Left ventricle myocardium superior (tissue), 1 donor: ENCODE measurements around the gene LEMD1. TPM values are rescaled to one million over a fixed set of nuclear protein-coding genes. Genes with fewer than 3 reads are reported as not detected.
A peak's percentile ranks its signal among the peaks of the same experiment; 100 is the strongest.
"Not testable (repeated sequence)": the region's sequence is repeated elsewhere in the genome, so short reads cannot be mapped to it uniquely, and the experiment has no call there.

Experiments used
- ATAC-seq: fragments of 200-7000 bp; cut with Tn5 transposase; one replicate; pipeline ENCODE4 v1.9.1; 2020; ENCODE audit warnings: mild to moderate bottlenecking, moderate library complexity
- DNase-seq: peaks from one replicate; pipeline ENCODE4 v3.0.0-alpha.2; 2020
- intact Hi-C: fragments of 100-400 bp; cut with micrococcal nuclease; formaldehyde crosslinking; loops from one replicate; pipeline ENCODE4 v1.11.0; 2022
- total RNA-seq: library from RNA; stranded (reverse); fragmentation: NEBNext Ultra II Directional; extraction: Animal tissue kit (Norgen Biotek cat#: 25700); gene quantifications from one replicate; pipeline ENCODE4 v1.2.1, GENCODE V29; 2021
- donor health status: DM: no; HTN: yes; CAD: no; lungs with severe emphysema.

The LEMD1 gene
- total RNA-seq, 1 donor from 2014 or later: not detected

DNA sequence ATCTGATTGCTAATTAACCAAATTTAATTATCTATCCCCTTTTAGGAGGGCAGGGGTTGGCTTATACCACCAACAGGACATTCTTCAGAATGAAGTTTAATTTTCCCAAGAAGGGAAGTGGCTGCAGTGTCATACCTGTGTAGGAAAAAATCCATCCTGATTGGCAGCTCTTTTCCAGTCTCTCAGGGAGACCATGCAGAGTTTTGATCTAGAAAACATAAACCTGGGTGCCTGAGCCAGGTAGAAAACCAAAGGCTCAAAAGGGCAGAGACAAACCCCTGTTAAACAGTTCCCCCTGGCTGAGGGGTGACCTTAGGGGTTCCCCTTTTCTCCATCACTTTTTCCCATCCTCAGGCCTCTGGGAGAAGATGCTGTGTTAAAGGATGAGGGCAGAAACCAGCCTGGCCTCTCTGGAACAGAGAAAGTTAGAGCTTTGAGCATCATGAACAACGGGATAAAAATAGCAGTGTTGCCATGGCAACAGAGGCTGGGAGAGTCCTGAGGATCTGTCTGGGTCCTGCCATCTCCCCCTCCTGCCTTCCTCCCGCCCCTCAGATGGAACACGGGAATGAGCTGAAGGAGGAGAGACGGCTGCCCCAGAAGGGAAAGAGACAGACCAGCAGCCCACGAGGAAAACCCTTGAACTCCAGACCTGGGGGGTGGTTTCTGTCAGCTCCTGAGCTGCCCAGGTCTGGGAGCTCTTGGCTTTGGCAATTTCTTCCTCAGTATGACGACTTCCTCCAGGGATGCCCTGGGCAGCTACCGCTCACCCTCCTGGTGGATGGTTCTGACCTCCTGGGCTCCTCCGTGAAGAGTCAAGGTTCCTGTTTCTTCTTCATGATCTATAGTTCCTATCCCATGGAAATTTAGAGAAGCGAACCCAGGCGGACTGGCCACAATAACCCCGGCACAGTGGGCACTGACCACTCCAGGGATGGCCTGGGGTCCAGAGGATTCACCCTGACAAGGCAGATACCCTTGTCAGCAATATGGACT lies 14.0 kb upstream of the LEMD1 start:
- no peak for ATAC-seq
- no peak for DNase-seq

DNA sequence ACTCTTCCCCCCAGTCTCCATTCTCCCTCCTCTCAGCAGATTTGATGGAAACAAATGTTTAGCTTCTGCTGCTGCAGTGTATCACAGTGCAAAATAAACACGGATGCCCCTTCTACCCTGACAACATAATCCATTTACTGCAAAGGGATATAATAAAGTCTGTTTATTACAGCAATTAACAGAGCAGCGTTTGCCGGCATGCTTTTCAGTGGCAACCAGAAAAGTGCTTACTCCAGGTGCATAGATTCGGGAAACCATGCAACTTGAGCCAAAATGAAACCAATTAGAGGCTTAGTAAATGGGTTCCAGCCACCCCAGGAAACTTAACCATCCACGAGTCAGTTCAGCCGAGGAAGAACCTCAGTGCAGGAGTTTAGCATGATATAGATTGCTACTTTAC lies 12.9 kb upstream of the LEMD1 start:
- intact Hi-C loops: no loop called here
- ATAC-seq (no peak), DNase-seq (no peak)

More for the DNA sequence above, 14.0 kb upstream of the LEMD1 start:
- intact Hi-C loops: no loop called here

DNA sequence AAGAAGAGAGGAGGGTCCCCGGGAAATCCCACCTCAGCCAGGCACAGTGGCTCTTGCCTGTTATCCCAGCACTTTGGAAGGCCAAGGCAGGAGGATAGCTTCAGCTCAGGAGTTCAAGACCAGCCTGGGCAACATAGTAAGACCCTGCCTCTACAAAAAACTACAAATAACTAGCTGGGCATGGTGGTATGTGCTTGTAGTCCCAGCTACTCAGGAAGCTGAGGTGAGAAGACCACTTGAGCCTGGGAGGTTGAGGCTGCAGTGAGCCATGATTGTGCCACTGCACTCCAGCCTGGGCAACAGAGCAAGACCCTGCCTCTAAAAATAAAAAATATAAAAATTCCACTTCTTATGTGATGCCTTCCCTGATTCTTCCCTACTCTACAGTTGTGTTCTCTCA lies 10.8 kb upstream of the LEMD1 start:
- ATAC-seq, intact Hi-C loops: not testable (repeated sequence)

DNA sequence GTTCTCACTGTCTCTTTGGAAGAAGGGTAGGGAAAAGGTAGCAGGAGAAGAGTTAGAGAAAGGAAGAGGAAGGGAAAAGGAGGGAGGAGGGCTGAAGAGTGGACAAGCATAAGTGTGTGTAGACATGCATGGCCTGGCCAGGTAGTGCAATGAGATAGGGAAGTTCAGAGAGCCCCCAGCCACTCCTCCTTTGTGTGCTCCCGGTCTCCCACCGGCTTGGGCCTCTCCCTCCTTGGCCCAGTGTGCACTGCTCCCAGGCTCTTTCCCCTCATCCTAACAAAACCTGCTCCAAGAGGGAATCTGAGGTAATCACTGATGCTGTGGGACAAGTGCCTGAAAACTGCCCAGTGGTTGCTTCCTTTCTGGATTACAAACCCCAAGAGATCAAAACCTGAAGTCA lies 10.3 kb upstream of the LEMD1 start:
- ATAC-seq: no peak
- intact Hi-C loops: no loop called here
- no peak for DNase-seq

More for the DNA sequence above, 10.8 kb upstream of the LEMD1 start:
- DNase-seq: not testable (repeated sequence)

DNA sequence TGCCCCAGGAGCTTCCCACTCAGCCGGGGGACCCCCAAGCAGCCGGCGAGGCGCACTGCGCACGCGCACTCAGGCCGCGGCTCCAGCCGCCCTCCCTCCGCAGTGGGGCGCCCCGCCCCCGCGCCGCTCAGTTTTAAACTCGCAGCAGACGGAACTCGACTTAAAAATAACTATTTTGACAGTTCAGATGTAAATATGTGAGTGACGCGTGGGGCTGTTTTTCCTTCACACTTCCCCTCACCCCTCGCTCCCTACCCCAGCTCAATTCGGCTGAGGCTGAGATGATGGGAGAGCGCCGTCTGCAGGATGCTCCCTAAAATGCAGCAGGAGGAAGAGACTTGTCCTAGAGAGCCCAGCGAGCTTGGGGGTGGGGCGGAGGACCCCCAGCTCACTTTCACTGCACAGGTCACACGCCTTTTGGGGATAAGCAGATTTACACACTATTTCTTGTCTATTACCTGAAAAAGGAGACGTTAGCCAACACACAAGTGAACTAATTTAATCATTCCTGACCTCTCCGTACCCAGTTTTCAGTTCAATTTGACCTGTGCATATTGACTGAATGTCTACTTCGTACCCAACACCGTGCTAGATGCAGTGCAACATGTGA lies 8.9 kb upstream of the LEMD1 start:
- ATAC-seq: peak; percentile 89
- intact Hi-C loops: no loop called here

DNA sequence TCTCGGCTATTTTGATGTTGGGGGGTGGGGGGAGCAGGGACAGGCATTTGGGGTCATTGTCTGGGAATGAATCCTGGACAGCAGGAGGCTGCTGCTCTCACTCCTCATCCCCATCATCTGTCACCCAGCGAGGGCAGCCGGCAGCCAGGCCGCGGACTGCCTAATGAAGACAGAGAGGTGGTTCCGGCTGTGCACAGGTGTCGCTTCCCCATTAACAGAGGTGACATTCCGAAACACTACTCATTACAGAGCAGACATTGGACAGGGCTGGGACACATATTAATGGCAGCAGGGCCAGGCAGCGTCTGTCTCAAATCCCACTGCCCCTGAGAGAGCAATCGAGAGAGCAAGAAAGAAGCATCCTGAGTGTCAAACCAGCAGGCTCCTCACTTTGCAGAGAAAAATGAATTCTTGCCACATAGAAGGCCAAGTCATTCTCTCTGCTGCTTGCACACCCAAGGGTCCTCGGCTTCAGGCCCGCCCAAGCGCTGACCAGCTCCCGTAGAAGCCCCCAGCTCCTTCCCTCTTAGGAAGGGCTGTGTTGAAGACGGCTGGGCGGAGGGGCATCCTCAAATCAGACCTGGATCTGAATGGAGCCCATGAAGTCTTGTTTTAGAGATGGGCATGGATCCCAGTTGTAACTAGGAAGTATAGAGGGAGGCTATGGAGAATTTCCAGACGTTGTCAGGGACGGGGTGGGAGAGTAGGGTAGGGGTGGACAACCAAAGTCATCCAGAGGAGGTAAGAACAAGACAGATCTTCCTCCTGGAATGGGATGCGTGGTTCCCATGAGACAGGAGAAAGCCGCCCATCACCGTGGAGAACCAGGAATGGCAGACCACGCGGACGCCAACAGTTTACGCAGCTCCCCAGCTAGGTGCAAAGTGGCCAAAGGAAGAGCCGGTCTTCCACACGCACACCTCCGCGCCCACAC lies 8.2 kb upstream of the LEMD1 start:
- intact Hi-C loops: no loop called here
- ATAC-seq: peak; percentile 26
- DNase-seq: no peak

More for the DNA sequence above, 8.9 kb upstream of the LEMD1 start:
- peak; percentile 77 for DNase-seq

DNA sequence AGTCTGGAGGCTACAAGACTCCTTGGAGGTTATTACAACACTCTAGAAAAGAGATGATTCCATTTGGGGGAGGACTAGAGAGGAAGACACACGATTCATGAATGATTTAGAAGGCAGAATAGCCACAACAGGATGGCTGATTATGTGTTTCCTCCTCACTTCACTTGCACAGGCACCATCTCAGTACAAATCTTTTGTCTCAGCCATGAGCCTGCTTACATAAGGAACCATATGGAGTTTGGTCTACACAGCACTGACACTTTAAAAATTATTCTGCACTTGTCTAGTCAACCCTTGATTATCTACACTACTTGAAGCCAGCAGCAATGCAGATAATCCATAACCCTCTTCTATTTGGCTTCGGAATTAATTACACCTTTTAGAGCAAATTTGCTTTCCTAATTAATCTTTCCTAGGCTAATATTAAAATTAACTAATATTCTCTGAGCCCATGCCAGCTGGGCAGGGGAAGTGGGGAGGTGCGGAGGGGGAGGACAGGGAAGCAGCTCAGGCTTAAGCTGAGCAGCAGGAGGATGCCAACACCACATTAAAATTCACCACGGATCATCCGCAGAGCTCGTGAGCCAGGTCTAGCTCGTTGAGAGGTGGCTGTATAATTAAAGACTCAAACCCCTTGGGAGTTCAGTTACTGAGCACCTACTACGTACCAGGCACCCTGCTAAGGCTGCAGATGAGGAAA lies 3.2 kb upstream of the LEMD1 start:
- no peak for DNase-seq
- no peak for ATAC-seq
- intact Hi-C loops: no loop called here

DNA sequence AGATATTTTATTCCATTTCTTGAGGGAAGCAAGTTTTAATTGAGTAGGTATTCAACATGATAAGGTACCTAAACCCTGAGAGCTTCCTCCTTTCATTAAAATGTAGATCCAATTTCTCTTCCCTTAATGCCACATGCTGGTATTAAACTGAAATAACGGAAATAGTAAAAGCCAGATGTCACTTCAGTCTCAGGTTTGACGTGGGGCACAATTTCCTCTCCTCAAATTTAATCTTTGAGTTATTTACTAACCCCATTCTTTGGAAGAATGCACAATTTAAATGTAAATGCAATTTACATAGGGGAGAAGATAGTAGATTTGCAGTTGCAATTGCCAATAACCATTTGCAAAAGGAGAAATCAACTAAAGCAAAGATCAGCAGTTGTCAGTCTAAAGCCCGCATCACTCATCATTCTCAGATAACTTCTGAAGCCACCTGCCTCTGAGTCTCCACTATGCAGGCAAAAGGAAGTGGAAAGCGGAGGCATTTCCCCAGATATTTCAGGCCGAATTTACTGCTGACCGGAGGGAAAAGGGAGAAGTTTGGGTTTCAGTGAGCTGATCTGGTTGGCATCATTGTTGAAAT lies 2.1 kb upstream of the LEMD1 start:
- DNase-seq (no peak), ATAC-seq (no peak)
- intact Hi-C loops: no loop called here

DNA sequence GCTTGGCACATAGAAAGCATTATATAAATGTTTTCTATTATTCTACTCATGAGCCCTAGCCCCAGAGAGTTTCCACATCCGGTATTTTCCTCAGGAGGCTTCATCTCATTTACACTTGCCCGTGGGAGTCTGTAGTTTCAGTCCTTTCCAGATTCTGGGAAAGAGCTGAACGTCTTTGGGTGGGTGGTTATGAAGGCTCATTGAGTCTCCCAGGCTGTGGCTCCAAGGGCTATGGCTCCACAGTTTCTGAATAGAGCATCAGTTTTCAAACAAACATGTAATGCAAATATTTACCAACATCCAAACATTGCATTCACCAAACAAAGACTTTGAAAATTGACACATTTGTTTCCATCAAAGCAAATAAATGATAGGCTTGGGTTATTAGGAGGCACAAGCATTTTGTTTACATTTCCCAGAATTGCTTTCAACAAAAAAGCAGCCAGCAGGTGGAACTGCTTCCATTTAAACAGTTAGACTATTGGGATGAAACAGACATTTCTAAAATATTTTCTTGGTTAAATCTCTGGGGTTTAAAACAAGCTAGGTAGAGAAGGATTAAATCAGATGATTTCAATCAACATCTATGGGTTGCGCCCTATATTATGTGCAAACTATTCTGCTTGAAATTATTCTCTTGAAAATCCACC lies 1.3 kb upstream of the LEMD1 start:
- ATAC-seq (no peak), DNase-seq (no peak)
- intact Hi-C loops: no loop called here

DNA sequence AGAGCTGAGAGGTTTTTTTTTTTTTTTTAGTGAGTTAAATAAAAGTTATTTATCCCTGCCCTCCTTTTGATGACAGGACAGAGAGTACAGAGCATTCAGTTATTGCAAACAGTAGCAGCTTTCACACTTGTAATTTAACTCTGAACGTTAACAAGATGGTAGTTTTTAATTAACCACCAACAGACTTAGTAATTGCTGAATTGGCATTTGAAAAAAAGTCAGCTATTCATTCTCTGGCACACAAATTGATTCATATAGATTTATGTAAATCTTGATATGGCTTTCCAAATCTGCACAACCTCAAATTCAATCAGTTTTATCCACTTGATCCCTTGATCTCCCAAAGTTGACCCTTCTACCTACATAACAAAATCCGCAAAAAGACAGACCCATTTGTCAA lies 918 bp downstream of the LEMD1 start:
- DNase-seq: no peak
- intact Hi-C loops: no loop called here
- no peak for ATAC-seq

DNA sequence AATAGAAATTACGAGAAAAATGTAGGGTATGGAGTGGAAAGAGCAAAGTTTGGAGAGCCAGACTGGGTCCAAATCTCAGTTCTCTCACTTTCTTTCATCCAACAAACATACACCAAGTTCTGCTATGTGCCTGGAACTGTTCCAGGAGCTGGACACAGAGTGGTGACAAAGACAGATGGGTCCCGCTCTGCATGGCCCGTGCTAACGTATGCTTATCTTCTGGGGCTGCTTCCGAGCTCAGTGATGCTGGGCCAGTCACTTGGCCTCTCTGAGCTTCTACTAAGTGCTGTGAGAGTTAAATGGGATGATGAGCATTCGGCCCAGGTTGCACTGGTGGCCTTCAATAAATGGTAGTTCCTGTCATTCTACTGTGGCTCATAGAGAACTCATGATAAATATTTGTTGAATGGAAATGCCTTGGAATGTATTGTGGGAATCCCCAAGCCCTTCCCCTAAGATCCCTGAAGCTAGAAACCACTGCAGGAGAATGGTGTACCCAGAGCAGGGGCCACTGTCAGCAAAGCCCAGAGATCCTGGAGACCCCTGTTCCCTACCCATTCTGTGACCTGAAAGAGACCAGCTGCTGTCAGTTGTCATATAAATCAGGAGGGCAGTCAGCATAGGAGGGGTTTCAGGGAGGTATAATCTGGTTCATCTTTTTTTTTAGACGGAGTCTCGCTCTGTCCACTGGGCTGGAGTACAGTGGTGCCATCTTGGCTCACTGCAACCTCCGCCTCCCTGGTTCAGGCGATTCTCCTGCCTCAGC lies 3.8 kb downstream of the LEMD1 start:
- intact Hi-C loops: no loop called here
- DNase-seq: no peak
- ATAC-seq: no peak

DNA sequence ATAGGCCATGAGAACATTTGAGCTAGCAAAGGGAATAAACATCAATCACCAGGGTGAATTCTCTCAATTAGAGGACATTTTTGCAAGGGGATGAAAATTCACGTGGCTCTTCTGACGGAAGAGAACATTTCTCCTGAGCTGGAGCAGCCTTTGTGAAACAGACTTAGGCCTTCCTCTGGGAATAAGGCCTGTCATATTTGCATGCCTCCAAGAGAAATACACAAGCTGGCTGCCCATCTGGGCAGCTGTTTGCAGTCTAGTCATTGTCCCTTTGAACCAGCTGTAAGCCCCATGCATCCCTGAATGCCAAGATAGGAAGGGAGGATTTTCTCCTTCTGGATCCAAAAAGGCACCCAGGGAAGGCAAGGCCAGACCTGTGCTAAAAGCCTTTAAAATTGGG lies 5.5 kb downstream of the LEMD1 start:
- ATAC-seq (peak; percentile 84), DNase-seq (peak; percentile 39)
- intact Hi-C loops: no loop called here

DNA sequence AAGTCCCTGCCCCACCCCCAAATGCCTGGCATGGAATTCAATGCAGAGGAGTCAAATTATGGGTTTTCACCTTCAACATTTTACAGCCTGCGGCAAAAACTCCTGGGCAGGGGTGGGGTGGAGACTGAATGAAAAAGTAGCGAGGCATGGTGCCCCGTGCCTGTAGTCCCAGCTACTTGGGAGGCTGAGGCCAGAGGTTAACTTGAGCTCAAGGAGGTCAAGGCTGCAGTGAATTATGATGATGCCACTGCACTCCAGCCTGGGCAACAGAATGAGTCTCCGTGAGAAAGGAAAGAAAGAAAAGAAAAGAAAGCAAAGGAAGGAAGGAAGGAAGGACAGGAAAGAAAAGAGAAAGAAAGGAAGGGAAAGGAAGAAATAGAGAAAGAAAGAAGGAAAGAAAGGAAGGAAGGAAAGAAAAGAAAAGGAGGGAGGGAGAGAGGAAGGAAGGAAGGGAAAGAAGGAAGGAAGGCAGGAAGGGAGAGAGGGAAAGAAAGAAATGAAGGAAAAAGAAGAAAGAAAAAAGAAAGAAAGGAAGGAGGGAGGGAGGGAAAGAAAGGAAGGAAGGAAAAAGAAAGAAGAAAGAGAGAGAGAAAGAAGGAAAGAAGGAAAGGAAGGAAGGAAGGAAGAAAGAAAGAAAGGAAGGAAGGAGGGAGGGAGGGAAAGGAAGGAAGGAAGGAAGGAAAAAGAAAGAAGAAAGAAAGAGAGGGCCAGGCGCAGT lies 11.1 kb downstream of the LEMD1 start:
- DNase-seq (no peak), ATAC-seq (no peak)
- intact Hi-C loops: no loop called here

DNA sequence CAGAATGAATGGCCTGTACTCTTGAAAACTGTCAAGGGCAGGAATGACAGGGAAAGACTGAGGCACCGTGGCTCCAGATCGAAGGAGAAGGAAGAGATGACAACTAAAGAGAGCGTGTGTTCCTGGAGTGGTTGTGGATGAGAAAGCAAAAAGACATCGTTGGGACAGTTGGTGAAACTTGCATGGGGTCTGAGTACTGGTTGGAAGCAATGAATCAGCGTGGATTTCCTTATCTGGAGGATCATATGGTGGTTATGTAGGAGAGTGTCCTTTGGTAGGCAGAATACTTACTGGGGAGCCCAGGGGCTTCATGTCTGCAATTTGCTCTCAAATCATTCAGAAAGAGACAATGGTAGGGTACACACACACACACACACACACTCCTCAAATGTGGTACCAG lies 13.9 kb downstream of the LEMD1 start:
- intact Hi-C loops: no loop called here
- ATAC-seq: no peak

DNA sequence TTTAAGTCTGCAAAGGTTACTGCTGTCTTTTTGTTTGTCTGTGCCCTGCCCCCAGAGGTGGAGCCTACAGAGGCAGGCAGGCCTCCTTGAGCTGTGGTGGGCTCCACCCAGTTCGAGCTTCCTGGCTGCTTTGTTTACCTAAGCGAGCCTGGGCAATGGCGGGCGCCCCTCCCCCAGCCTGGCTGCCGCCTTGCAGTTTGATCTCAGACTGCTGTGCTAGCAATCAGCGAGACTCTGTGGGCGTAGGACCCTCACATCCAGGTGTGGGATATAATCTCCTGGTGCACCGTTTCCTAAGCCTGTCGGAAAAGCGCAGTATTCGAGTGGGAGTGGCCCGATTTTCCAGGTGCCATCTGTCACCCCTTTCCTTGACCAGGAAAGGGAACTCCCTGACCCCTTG lies 15.6 kb downstream of the LEMD1 start:
- ATAC-seq, intact Hi-C loops, DNase-seq: not testable (repeated sequence)

More for the DNA sequence above, 13.9 kb downstream of the LEMD1 start:
- no peak for DNase-seq

DNA sequence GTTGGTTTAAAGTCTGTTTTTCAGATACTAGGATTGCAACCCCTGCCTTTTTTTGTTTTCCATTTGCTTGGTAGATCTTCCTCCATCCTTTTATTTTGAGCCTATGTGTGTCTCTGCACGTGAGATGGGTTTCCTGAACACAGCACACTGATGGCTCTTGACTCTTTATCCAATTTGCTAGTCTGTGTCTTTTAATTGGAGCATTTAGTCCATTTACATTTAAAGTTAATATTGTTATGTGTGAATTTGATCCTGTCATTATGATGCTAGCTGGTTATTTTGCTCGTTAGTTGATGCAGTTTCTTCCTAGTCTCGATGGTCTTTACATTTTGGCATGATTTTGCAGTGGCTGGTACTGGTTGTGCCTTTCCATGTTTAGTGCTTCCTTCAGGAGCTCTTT lies 17.4 kb downstream of the LEMD1 start:
- DNase-seq, intact Hi-C loops, ATAC-seq: not testable (repeated sequence)

DNA sequence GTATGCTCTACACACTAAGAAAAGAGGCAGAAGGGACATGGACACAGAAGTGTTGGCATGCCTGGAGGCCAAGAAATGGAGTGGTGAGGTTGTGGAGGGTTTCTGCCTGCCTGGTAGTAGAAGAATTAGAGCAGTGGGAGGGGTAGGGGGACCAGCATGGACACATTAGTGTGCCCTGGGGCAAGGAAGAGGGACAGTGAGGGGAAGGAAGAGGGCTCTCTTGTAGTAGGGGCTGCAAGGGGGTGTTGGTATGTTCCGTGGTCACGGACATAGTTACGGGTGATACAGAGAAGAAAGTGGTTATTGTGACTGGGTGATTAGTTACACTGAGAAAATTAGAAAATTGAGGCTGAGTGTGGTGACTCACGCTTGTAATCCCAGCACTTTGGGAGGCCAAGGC lies 23.3 kb downstream of the LEMD1 start:
- no peak for ATAC-seq
- intact Hi-C loops: loop anchor here (5.0 kb wide), 1 partner anchor 89 kb away; no protein-coding TSS in a partner anchor
- DNase-seq: no peak
